Activated CD8-positive, alpha-beta memory T cell treated with anti-CD3 and anti-CD28 coated beads for 1 hour (primary cell): Measurements from ENCODE around the gene RBM10.
A peak's percentile ranks its signal among the peaks of the same experiment; 100 is the strongest.
"Not testable (repeated sequence)": the region's sequence is repeated elsewhere in the genome, so short reads cannot be mapped to it uniquely, and the experiment has no call there.

Experiments
- DNase-seq, 2 donors: peaks; one replicate each; pipeline ENCODE4 v3.0.0-alpha.2; 2020; ENCODE audit warnings: low read depth in 1 of 2; ENCODE audit errors: extremely low read depth in 1 of 2

RBM10 gene

GRCh38 chrX:47144626-47145394 lies at the start of gene RBM10, which contains the start of gene NDUFB11:
Gene RBM10, plus strand, starts transcription at chrX:47145221. Its CDS starts 2,261 bp downstream, at chrX:47147482.
Gene NDUFB11, minus strand, starts transcription at chrX:47144702. Its CDS starts 23 bp downstream, at chrX:47144679.
- peak; percentile 73 for DNase-seq

- no peak for DNase-seq
These were observed 48.0 kb upstream of the RBM10 start for GRCh38 chrX:47097018-47097417.

- no peak for DNase-seq
These were observed 46.5 kb upstream of the RBM10 start for GRCh38 chrX:47098338-47099094.

- DNase-seq: no peak
These were observed 43.8 kb upstream of the RBM10 start for GRCh38 chrX:47101206-47101605.

GRCh38 chrX:47110936-47111615 lies 33.9 kb upstream of the RBM10 start:
- DNase-seq: not testable (repeated sequence)

GRCh38 chrX:47112316-47112954 lies 32.6 kb upstream of the RBM10 start:
- no peak for DNase-seq

- DNase-seq: not testable (repeated sequence)
These were observed 28.4 kb upstream of the RBM10 start for GRCh38 chrX:47116551-47117110.

GRCh38 chrX:47124466-47124865 lies 20.6 kb upstream of the RBM10 start:
- not testable (repeated sequence) for DNase-seq

- peak; percentile 65 to 73 for DNase-seq
These were observed 15.7 kb upstream of the RBM10 start for GRCh38 chrX:47129157-47129898.

GRCh38 chrX:47129899-47130358 lies 15.1 kb upstream of the RBM10 start:
- no peak for DNase-seq

GRCh38 chrX:47133493-47133892 lies 11.5 kb upstream of the RBM10 start:
- DNase-seq: no peak

GRCh38 chrX:47135650-47136049 lies 9.4 kb upstream of the RBM10 start:
- DNase-seq: not testable (repeated sequence)

- no peak for DNase-seq
These were observed 6.8 kb upstream of the RBM10 start for GRCh38 chrX:47138171-47138570.

- no peak for DNase-seq
These were observed 961 bp upstream of the RBM10 start for GRCh38 chrX:47143894-47144625.

GRCh38 chrX:47145395-47146120 lies 537 bp downstream of the RBM10 start:
- DNase-seq: no peak

- no peak for DNase-seq
These were observed 1.3 kb downstream of the RBM10 start for GRCh38 chrX:47146121-47146935.
